A673 (cell line): ENCODE results near the gene TCF3. TPM values are rescaled to one million over a fixed set of nuclear protein-coding genes. Genes with fewer than 3 reads are reported as not detected.

Experiments
- BruUV-seq: library from RNA; stranded (reverse); fragments of 400-500 nt; replicated peaks from 2 replicates; lab custom pipeline; 2021; lab: Mats Ljungman, UMichigan
- CTCF ChIA-PET: fragments of 300-600 bp; sonication (Branson Sonifier 250); formaldehyde crosslinking; loops from one replicate; lab custom pipeline; 2022; ENCODE audit warnings: antibody characterized with exemption; lab: Charles Lee
- POLR2A ChIA-PET: fragments of 300-600 bp; sonication (Branson Sonifier 250); formaldehyde crosslinking; loops from one replicate; lab custom pipeline; 2022; ENCODE audit warnings: antibody characterized with exemption; ENCODE audit not compliant: low non-redundant PET; lab: Charles Lee
- DNase-seq: peaks from one replicate; pipeline ENCODE4 v3.0.0-alpha.2; 2015; ENCODE audit warnings: low spot score
- H3K27ac ChIP-seq: fragments of 200-600 bp; sonication (generic); 2 replicates; pipeline ENCODE4 v1.5.1; 2016; ENCODE audit warnings: mixed run types, low read depth, mild to moderate bottlenecking, mixed read lengths, antibody characterized with exemption, low read length; ENCODE audit not compliant: poor library complexity, severe bottlenecking
- H3K27me3 ChIP-seq: fragments of 200-600 bp; sonication (generic); replicated peaks from 2 replicates; pipeline ENCODE4 v1.6.1; 2017; ENCODE audit warnings: mixed run types, low read depth, mild to moderate bottlenecking, mixed read lengths, antibody characterized with exemption, low read length; ENCODE audit not compliant: insufficient read depth, poor library complexity
- H3K36me3 ChIP-seq: fragments of 200-600 bp; sonication (generic); 2 replicates; pipeline ENCODE4 v1.6.1; 2016; ENCODE audit warnings: mixed run types, mild to moderate bottlenecking, mixed read lengths, antibody characterized with exemption, low read length; ENCODE audit not compliant: insufficient read depth, poor library complexity, severe bottlenecking
- H3K4me1 ChIP-seq: fragments of 200-600 bp; sonication (generic); 2 replicates; pipeline ENCODE4 v1.6.1; 2017; ENCODE audit warnings: mixed run types, mild to moderate bottlenecking, mixed read lengths, antibody characterized with exemption, low read length; ENCODE audit not compliant: insufficient read depth, poor library complexity, severe bottlenecking
- H3K4me3 ChIP-seq: fragments of 200-600 bp; sonication (generic); 2 replicates; pipeline ENCODE4 v1.5.1; 2016; ENCODE audit warnings: low read depth, mixed run types, mild to moderate bottlenecking, mixed read lengths, low read length; ENCODE audit not compliant: poor library complexity, severe bottlenecking
- H3K9me3 ChIP-seq: fragments of 200-600 bp; sonication (generic); 2 replicates; pipeline ENCODE4 v1.6.1; 2016; ENCODE audit warnings: mixed run types, low read depth, mild to moderate bottlenecking, mixed read lengths, antibody characterized with exemption, low read length; ENCODE audit not compliant: poor library complexity, severe bottlenecking
- CTCF ChIP-seq: fragments of 300-800, 200-600 bp; sonication (generic); conservative IDR thresholded peaks from 2 replicates; pipeline ENCODE4 v1.5.1; 2017; ENCODE audit warnings: low read depth, mild to moderate bottlenecking, antibody characterized with exemption, low read length, moderate library complexity, mixed read lengths
- EZH2 ChIP-seq: fragments of 200-600 bp; sonication (generic); IDR thresholded peaks from 2 replicates; pipeline ENCODE4 v1.6.1; 2017; ENCODE audit warnings: borderline replicate concordance, low read depth, mild to moderate bottlenecking, mixed read lengths, antibody characterized with exemption, low read length; ENCODE audit not compliant: poor library complexity, severe bottlenecking
- intact Hi-C: fragments of 100-400 bp; cut with micrococcal nuclease; formaldehyde crosslinking; loops from one replicate; pipeline ENCODE4 v1.10.0; 2022; ENCODE audit not compliant: unreplicated experiment
- total RNA-seq: library from RNA; stranded (reverse); gene quantifications from 2 replicates; pipeline ENCODE4 v1.2.3, GENCODE V29; 2021

Gene TCF3
- total RNA-seq, 1 experiment from 2014 or later: 333 TPM

GRCh38 chr19:1567116-1567847, 85.1 kb downstream of the TCF3 start:
- ChIA-PET CTCF (interaction anchor here (0.6 kb wide), 1 partner anchor 16 kb away, joined by 7 read pairs; no protein-coding TSS in a partner anchor), POLR2A (no interaction called here)
- Histone ChIP-seq H3K4me3 (peak overlapping the region; percentile 96), H3K36me3 (peaks cover 6% of the 10 kb centered on the region), H3K9me3 (no peaks in the 10 kb centered on the region), H3K27me3 (no peaks in the 10 kb centered on the region), H3K4me1 (peaks cover 7% of the 10 kb centered on the region), H3K27ac (peak overlapping the region; percentile 96)
- DNase-seq: no peak
- BruUV-seq: TSS peak; percentile 51
- intact Hi-C loops: no loop called here
- TF ChIP-seq EZH2: no peak
- no peak for TF ChIP-seq CTCF

- ChIA-PET POLR2A (no interaction called here), CTCF (interaction anchor here (0.7 kb wide), 1 partner anchor 711 kb away, joined by 3 read pairs; no protein-coding TSS in a partner anchor)
- Histone ChIP-seq H3K4me3 (peak overlapping the region; percentile 96), H3K9me3 (no peaks in the 10 kb centered on the region), H3K36me3 (peaks cover 6% of the 10 kb centered on the region), H3K27me3 (no peaks in the 10 kb centered on the region), H3K27ac (peak overlapping the region; percentile 96), H3K4me1 (peaks cover 7% of the 10 kb centered on the region)
- TF ChIP-seq CTCF (no peak), EZH2 (no peak)
- DNase-seq: peak; percentile 75
- intact Hi-C loops: no loop called here
- no TSS peak for BruUV-seq
Measured at GRCh38 chr19:1566392-1567115, 85.9 kb downstream of the TCF3 start.

- no peak for DNase-seq
- CTCF ChIA-PET: no interaction called here
- TF ChIP-seq EZH2 (no peak), CTCF (no peak)
- no peak overlapping the region for H3K4me3 ChIP-seq
- BruUV-seq: no TSS peak
- H3K27me3 ChIP-seq: no peaks in the 10 kb centered on the region
- H3K9me3 ChIP-seq: no peaks in the 10 kb centered on the region
- peaks cover 6% of the 10 kb centered on the region for H3K36me3 ChIP-seq
- H3K4me1 ChIP-seq: peaks cover 7% of the 10 kb centered on the region
- intact Hi-C loops: no loop called here
- H3K27ac ChIP-seq: no peak overlapping the region
- POLR2A ChIA-PET: no interaction called here
Measured at GRCh38 chr19:1563251-1563650, 89.2 kb downstream of the TCF3 start.
